Measurements from ENCODE around the gene GEMIN7.

- TF ChIP-seq, protein P1, sequence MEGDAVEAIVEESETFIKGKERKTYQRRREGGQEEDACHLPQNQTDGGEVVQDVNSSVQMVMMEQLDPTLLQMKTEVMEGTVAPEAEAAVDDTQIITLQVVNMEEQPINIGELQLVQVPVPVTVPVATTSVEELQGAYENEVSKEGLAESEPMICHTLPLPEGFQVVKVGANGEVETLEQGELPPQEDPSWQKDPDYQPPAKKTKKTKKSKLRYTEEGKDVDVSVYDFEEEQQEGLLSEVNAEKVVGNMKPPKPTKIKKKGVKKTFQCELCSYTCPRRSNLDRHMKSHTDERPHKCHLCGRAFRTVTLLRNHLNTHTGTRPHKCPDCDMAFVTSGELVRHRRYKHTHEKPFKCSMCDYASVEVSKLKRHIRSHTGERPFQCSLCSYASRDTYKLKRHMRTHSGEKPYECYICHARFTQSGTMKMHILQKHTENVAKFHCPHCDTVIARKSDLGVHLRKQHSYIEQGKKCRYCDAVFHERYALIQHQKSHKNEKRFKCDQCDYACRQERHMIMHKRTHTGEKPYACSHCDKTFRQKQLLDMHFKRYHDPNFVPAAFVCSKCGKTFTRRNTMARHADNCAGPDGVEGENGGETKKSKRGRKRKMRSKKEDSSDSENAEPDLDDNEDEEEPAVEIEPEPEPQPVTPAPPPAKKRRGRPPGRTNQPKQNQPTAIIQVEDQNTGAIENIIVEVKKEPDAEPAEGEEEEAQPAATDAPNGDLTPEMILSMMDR (conservative IDR thresholded peaks at IDR 0.05; ENCODE audit: low read depth in 2 of 2): peak in 1 of 2 experiments; percentile 40; a peak in 2 of 4 replicates
- no peak for TF ChIP-seq EZH2 (IDR thresholded peaks at IDR 0.05; ENCODE audit: low read depth, unreplicated experiment)
- no peak for TF ChIP-seq POLR2AphosphoS5 (IDR thresholded peaks at IDR 0.05; ENCODE audit: low read depth)
- no peak for TF ChIP-seq STAT1 (IDR thresholded peaks at IDR 0.05; ENCODE audit: unreplicated experiment)
- TF ChIP-seq CREB1 (CRISPR knock-in tag; IDR thresholded peaks at IDR 0.05; ENCODE audit: low read depth): no peak
- no peak for TF ChIP-seq REST (IDR thresholded peaks at IDR 0.05; ENCODE audit: unreplicated experiment)
- TF ChIP-seq ZNF114 (CRISPR knock-in tag; IDR thresholded peaks at IDR 0.05): no peak
- TF ChIP-seq ZNF462 (CRISPR knock-in tag; IDR thresholded peaks at IDR 0.05): no peak
- no peak for TF ChIP-seq EZH2phosphoT487 (IDR thresholded peaks at IDR 0.05; ENCODE audit: unreplicated experiment)
- no peak for TF ChIP-seq NANOG (IDR thresholded peaks at IDR 0.05; ENCODE audit: borderline replicate concordance)
- TF ChIP-seq JUNB (IDR thresholded peaks at IDR 0.05; ENCODE audit: unreplicated experiment): no peak
- TF ChIP-seq, protein P2, sequence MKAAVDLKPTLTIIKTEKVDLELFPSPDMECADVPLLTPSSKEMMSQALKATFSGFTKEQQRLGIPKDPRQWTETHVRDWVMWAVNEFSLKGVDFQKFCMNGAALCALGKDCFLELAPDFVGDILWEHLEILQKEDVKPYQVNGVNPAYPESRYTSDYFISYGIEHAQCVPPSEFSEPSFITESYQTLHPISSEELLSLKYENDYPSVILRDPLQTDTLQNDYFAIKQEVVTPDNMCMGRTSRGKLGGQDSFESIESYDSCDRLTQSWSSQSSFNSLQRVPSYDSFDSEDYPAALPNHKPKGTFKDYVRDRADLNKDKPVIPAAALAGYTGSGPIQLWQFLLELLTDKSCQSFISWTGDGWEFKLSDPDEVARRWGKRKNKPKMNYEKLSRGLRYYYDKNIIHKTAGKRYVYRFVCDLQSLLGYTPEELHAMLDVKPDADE (IDR thresholded peaks at IDR 0.05): no peak
Measured at GRCh38 chr19:45071969-45072790, 6.9 kb upstream of the GEMIN7 start.

Measured in GM23338 (cell line).